HUES48 (cell line): ENCODE measurements around the gene THRAP3.

ENCODE experiments used
- H3K27ac ChIP-seq: one replicate; pipeline ENCODE4 v1.7.0; 2013; ENCODE audit warnings: low read depth, low read length, inconsistent platforms
- H3K27me3 ChIP-seq: 2 replicates; pipeline ENCODE4 v1.6.1; 2013; ENCODE audit warnings: mild to moderate bottlenecking, low read length; ENCODE audit not compliant: control insufficient read depth, insufficient read depth
- H3K36me3 ChIP-seq: 2 replicates; pipeline ENCODE4 v1.6.1; 2013; ENCODE audit warnings: low read length; ENCODE audit not compliant: control insufficient read depth, insufficient read depth
- H3K4me1 ChIP-seq: 2 replicates; pipeline ENCODE4 v1.6.1; 2013; ENCODE audit warnings: mild to moderate bottlenecking, low read length; ENCODE audit not compliant: control insufficient read depth, insufficient read depth
- H3K4me3 ChIP-seq: 2 replicates; pipeline ENCODE4 v1.5.1; 2013; ENCODE audit warnings: mild to moderate bottlenecking, low read depth, low read length
- H3K9ac ChIP-seq: 2 replicates; pipeline ENCODE4 v1.6.1; 2013; ENCODE audit warnings: mild to moderate bottlenecking, low read depth, low read length, moderate library complexity
- H3K9me3 ChIP-seq: 2 replicates; pipeline ENCODE4 v1.6.1; 2013; ENCODE audit warnings: low read length; ENCODE audit not compliant: control insufficient read depth, insufficient read depth

THRAP3 gene

GRCh38 chr1:36320767-36321118 is 96.5 kb downstream of the THRAP3 start:
- Histone ChIP-seq H3K9ac (peak overlapping the region; percentile 57; the same call in 1 of the 2 replicates), H3K9me3 (no peaks in the 10 kb centered on the region), H3K27me3 (peaks cover 57% of the 10 kb centered on the region), H3K27ac (peak overlapping the region; percentile 75), H3K4me1 (peaks cover 29% of the 10 kb centered on the region), H3K4me3 (peak overlapping the region; percentile 79), H3K36me3 (no peaks in the 10 kb centered on the region)

DNA sequence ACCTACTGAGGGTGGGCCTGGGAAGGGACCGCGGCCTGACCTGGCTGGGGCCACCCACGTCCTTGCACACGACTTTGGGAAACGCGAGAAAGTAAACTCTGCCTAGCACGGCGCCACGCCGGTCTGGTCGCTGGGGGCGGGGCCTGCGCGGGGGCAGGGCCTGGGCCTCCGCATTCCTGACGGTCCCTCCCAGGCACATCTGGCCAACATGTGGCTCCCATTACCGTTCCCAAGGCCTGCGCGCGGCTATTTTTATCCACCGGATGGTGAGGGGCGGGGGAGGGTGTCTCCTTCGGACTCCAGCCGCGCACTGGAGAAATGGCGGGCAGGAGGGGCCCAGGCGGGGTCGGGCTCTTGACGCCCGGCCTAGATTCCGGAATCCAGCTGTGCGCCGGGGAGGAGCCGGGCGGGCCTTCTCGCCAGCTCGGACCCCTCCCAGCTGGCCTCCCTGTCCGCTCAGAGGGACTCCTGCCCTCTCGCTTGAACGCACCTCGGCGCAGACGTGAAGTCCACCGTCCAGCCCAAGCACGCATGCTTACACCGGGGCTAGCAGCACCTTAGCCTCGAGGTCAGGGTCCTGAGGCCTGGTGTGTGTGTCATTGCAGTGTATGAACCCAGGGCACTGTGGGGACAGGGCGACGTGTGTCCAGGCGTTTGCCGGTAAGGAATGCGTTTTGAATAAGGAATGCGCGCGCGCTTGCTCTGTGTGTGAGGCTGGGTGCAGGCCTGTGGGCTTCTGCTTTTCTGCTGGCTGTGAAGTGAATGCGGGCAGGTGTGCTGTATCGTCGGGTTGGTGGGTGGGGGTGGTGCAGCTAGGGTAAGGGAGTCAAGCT is 97.1 kb downstream of the THRAP3 start:
- Histone ChIP-seq H3K4me3 (peak overlapping the region; percentile 79), H3K27ac (peak overlapping the region; percentile 75), H3K27me3 (peaks cover 57% of the 10 kb centered on the region), H3K9me3 (no peaks in the 10 kb centered on the region), H3K4me1 (peaks cover 29% of the 10 kb centered on the region), H3K36me3 (no peaks in the 10 kb centered on the region), H3K9ac (peak overlapping the region; percentile 57; the same call in 1 of the 2 replicates)

GRCh38 chr1:36322041-36322785 is 98.0 kb downstream of the THRAP3 start:
- H3K27me3 ChIP-seq: peaks cover 57% of the 10 kb centered on the region
- no peaks in the 10 kb centered on the region for H3K36me3 ChIP-seq
- peaks cover 29% of the 10 kb centered on the region for H3K4me1 ChIP-seq
- no peak overlapping the region for H3K27ac ChIP-seq
- no peak overlapping the region; the same call in 1 of the 2 replicates for H3K9ac ChIP-seq
- H3K9me3 ChIP-seq: no peaks in the 10 kb centered on the region
- peak overlapping the region; percentile 79 for H3K4me3 ChIP-seq

DNA sequence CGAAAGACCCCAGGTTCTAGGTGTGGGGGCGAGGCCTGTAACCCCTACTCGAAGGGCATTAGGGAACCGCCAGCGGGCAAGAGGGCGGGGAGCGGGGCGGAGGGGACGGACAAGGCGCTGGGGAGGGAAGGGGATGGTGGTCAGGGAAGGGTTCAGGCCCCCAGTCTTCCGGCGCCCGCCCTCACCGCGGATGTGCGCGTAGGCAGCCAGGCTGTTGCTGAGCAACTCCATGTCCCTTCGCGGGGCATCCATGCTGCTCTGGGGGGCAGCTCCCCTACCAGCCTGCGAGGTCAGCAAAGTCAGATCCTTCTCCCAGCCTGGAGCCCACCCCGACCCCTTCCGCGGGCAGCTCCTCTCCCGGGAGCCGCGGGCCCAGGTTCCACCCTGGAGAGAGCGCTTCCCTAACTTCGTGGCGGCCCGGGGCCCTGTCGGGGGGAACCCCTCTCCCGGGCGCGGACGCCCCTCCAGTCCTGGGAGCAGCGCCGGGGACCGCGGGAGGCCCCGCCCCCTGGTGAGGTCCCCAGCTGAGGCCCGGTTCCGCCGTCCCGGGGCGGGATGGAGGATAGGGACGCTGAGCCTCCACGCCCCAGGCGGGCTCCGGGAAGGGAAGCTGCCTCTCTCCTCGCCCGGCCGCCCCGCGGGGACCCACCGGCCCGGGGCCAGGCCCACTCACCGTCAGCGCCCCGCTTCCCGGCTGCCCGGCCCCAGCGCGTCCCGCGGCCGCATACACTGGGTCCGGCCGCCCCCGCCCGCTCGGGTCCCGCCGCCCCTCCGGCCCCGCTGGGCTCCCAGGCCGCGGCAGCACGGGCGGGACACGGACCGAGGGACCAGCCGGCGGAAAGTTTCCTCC is 98.8 kb downstream of the THRAP3 start:
- Histone ChIP-seq H3K9ac (peak overlapping the region; percentile 24; the same call in 1 of the 2 replicates), H3K9me3 (no peaks in the 10 kb centered on the region), H3K27ac (no peak overlapping the region), H3K4me3 (peak overlapping the region; percentile 79), H3K27me3 (peaks cover 57% of the 10 kb centered on the region), H3K36me3 (no peaks in the 10 kb centered on the region), H3K4me1 (peaks cover 29% of the 10 kb centered on the region)

- Histone ChIP-seq H3K4me1 (peaks cover 29% of the 10 kb centered on the region), H3K27ac (peak within 1 kb of the TSS; percentile 53), H3K9ac (peak within 1 kb of the TSS; percentile 24; the same call in 1 of the 2 replicates), H3K36me3 (no peaks in the 10 kb centered on the region), H3K9me3 (no peaks in the 10 kb centered on the region), H3K27me3 (peaks cover 57% of the 10 kb centered on the region), H3K4me3 (peak within 1 kb of the TSS; percentile 79)
Measured at GRCh38 chr1:36323636-36324352, 99.6 kb downstream of the THRAP3 start, which contains the start of gene EVA1B. Gene EVA1B (minus strand): TSS chr1:36323645. CDS start chr1:36323037, 608 bp downstream.

DNA sequence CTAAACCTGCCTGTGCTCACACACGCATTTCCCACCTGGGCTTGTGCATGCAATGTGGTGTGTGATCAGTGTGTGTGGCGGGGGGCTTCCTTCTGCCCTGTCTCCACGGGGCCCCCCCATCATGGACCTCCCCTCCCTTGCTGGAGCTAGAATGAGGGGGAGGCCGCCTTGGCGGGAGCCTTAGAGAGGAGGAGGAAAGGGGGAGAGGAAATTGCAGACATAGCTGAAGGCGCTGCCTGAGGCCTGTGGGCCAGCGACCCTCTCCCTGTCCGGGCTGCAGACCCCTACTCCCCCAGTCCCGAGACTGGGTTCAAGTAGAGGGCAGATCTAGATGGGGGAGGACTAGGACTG is 100.1 kb downstream of the THRAP3 start:
- Histone ChIP-seq H3K27me3 (peaks cover 54% of the 10 kb centered on the region), H3K9ac (no peak overlapping the region), H3K36me3 (no peaks in the 10 kb centered on the region), H3K4me3 (peak overlapping the region; percentile 79), H3K9me3 (no peaks in the 10 kb centered on the region), H3K4me1 (peaks cover 29% of the 10 kb centered on the region), H3K27ac (peak overlapping the region; percentile 53)

GRCh38 chr1:36326499-36326898 is 102.3 kb downstream of the THRAP3 start:
- Histone ChIP-seq H3K36me3 (no peaks in the 10 kb centered on the region), H3K4me1 (peaks cover 17% of the 10 kb centered on the region), H3K27me3 (peaks cover 35% of the 10 kb centered on the region), H3K4me3 (no peak overlapping the region), H3K27ac (no peak overlapping the region), H3K9me3 (no peaks in the 10 kb centered on the region), H3K9ac (no peak overlapping the region)

GRCh38 chr1:36327421-36328087 is 103.3 kb downstream of the THRAP3 start:
- no peaks in the 10 kb centered on the region for H3K9me3 ChIP-seq
- no peaks in the 10 kb centered on the region for H3K36me3 ChIP-seq
- peaks cover 26% of the 10 kb centered on the region for H3K27me3 ChIP-seq
- no peak overlapping the region for H3K4me3 ChIP-seq
- no peak overlapping the region for H3K9ac ChIP-seq
- no peak overlapping the region for H3K27ac ChIP-seq
- peaks cover 9% of the 10 kb centered on the region; the same call in 1 of the 2 replicates for H3K4me1 ChIP-seq

- Histone ChIP-seq H3K27me3 (peaks cover 20% of the 10 kb centered on the region), H3K4me1 (peaks cover 9% of the 10 kb centered on the region; the same call in 1 of the 2 replicates), H3K4me3 (no peak overlapping the region), H3K36me3 (no peaks in the 10 kb centered on the region), H3K9me3 (no peaks in the 10 kb centered on the region), H3K9ac (no peak overlapping the region), H3K27ac (no peak overlapping the region)
Measured at GRCh38 chr1:36328088-36328480, 103.8 kb downstream of the THRAP3 start.

- H3K36me3 ChIP-seq: no peaks in the 10 kb centered on the region
- H3K4me1 ChIP-seq: peaks cover 9% of the 10 kb centered on the region; the same call in 1 of the 2 replicates
- H3K9ac ChIP-seq: no peak overlapping the region
- H3K9me3 ChIP-seq: no peaks in the 10 kb centered on the region
- H3K27me3 ChIP-seq: peaks cover 18% of the 10 kb centered on the region
- H3K4me3 ChIP-seq: no peak overlapping the region
- H3K27ac ChIP-seq: no peak overlapping the region
Measured at GRCh38 chr1:36328713-36329112, 104.5 kb downstream of the THRAP3 start.
